ENCODE data around the gene HOXD8.

The HOXD8 gene

DNA sequence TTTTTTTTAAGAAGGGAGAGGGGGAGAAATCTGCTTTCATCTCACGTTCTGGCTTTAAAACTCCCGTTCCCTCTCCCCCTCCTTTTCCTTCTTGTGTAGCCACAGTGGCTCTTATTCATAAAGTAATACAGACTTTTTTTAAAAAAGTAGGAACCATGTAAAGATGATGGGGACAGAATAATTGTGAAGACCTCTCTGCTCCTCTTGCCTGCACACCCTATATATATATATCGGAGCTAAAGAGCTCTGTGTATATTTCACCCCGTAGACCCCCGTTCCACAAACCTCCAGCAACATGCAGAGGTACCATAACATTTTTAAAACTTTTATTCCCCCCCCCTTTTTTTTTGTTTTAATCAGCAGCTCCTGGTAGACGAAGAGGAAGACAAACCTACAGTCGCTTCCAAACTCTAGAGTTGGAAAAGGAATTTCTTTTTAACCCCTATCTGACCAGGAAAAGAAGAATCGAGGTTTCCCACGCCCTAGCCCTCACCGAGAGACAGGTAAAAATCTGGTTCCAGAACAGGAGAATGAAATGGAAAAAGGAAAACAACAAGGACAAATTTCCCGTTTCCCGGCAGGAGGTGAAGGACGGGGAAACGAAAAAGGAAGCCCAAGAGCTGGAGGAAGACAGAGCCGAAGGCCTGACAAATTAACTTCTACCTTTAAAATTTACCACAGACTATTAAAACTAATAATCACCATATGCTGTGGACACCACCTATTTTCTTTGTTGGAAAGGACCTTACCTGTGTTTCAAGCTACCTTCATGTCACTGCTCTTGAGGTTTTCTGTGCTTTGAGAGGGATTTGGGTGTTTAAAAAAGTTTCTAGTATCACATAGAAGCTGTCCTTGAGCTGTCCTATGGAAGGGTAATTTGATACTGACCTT is 1.7 kb downstream of the HOXD8 start:
- DNase-seq = no peak

DNA sequence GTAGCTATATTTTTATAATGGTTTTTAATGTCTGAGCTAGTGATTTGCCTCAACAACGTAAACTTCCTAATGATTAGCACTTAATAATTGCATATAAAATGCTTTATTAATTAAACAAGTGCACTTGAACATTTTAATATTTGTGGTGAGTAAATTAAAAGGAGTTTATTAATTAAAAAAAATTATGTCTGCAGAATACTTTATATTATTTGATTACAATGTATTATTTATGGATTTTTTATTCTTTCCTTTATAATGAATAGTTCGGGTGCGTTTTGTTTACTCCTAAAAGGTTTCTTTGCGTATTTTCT is 2.3 kb downstream of the HOXD8 start:
- no peak for DNase-seq

DNA sequence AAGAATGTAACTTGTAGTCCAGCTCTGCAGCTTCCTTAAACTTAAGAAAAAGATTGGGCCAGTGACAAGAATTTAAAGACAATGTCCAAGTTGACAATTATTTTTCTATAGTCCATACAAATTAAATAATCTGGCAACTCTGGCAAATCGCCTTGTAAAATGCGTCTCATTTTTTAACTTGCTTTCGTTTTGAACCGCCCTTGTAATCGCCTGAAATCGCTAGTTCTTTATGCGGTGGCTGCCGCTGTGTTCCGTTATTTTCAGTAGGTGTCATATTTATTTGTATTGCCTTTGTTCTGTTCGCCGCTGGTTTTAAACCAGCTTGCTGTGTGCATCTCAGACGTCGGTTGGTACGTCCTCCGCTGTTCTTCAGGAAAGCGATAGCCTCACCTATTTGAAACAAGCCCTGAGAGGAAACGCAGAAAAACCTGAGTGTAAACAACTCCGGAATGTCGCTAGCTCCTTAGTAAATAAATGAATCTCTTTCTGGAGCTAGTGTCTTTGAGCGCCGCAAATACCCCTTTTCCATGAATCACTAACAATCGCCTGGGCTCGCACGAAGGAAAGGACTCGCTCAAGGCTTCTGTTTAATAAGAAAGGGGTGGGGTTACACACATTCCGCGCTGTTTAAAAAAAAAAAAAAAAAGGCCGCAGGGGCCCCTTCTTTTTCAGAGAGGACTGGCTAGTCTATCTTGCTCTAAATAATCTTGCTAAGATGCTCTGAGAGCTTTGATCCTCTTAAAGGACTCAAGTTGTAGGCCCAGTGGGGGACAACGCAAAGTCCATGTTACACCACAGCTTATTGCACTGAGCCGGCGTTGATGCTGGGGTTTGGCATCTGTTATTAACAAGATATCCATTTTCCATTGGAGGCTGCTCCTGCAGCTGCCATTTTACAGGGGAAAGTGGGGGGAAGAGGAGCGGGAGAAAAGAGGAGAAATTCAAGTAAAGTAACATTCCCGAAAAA is 3.0 kb downstream of the HOXD8 start:
- no peak for DNase-seq

DNA sequence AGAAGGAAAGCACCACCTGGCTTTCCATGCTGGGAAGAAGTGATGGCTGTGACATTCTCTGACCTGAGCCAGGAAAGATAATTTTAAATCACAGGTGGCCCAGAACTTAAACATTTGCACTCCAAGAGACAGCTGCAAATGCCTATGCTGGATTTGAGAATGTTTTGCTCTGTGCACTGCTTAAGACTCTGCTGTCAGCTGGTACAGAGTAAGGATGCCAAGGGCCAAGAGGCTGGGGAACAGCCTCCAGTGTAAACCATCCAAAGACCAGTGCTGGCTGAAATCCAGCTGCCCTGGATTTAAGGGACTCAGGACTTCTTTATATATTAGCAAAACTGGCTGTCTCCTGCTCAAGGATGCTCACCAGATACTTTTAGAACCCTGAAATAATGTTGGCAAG is 3.9 kb downstream of the HOXD8 start:
- DNase-seq = no peak

DNA sequence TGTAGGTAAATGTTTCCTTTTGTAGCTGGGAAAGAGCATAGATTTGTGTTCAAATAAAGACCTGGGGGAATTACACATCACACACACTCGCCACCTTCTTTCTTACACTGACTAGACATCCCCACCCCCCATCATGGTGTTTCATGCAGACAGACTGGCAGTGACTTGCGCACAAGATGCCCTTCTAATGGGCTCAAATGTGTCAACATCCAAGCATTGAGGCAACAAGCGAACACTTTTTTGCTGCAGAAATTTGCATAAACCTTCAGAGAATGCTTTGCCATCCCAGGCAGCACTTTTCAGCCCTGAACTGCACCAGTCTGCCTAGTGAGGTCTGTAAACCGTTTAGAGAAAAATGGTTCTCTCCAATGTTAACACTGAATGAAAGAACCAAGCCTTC is 4.5 kb downstream of the HOXD8 start:
- DNase-seq = no peak

DNA sequence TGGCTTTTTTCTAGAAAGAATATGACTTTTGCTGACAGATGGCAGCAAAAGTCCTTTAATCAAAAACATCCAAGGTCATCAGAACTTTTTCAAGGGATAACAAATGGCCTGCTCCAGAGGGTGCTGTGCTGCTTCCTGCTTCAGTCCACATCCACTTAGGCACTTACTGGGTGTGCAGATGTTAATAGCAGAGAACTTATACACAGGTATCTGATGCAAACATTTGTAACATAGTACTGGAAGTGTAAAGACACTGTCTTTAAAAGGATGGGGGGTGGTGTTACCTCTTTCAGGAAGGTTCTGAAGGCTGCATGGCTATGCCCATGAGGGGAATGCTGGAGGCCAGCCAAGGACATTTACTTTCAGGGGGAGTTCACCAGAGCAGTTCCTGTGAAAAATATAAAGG is 5.5 kb downstream of the HOXD8 start:
- no peak for DNase-seq

DNA sequence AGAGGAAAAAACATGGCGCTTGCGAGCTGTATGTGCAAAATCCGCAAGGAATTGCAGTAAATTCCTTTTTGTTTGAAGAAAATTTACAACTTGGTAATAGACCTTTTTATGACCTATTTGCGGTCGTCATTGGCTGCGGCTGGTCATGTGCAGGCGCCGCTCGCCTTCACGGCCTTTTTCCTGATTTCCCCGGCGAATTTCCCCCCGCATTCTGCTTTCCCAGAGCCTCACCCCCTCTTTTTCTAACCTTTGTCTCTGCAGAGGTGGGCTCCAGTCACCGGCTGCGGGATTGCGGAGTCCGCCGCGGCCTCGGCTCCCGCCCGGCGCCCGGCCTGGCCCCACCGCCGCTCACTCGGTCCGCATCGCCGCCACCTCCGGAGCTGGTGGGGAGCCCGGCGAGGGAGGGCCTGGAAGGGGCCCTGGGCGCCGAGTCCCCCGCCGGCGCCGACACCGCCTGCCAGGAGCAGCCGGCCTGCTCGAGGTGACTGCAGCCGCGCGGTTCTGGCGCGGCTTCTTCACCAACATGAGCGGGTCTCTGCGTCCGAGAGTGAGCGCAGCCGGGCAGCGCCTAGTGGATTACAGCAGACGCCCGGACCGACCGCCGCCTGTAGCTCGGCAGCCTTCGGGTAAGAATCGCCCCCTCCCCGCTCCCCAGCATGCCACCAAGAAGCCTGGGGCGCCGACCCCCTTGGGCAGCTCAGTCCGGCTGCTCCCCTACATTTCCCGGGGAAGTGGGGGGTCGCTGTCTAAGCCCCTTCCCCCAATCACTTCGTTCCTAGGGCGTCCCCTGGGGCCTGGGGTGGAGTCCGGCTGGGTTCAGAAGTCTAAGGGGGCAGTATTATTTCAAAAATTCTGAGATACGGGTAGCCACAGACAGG is 7.1 kb downstream of the HOXD8 start:
- no peak for DNase-seq

DNA sequence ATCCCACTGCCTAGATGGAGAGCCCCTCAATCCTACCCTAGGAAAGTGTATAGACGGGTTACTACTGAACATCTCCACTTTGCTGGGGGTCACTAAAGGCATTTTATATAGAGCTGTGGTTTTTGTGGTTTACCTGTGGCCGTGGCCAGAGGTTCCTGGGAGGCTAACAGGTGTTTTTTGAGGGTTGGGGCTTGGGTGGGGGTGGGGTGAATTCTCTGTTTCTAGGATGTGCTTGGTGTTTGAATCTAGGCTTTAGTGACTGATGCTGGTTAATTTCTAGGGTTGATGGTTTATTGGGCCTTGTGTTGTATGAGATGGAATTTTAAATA is 7.7 kb downstream of the HOXD8 start:
- no peak for DNase-seq

DNA sequence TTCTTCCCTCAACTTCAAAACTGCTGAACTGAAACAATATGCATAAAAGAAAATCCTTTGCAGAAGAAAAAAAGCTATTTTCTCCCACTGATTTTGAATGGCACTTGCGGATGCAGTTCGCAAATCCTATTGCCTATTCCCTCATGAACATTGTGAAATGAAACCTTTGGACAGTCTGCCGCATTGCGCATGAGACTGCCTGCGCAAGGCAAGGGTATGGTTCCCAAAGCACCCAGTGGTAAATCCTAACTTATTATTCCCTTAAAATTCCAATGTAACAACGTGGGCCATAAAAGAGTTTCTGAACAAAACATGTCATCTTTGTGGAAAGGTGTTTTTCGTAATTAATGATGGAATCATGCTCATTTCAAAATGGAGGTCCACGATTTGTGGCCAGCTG is 8.4 kb downstream of the HOXD8 start:
- no peak for DNase-seq

DNA sequence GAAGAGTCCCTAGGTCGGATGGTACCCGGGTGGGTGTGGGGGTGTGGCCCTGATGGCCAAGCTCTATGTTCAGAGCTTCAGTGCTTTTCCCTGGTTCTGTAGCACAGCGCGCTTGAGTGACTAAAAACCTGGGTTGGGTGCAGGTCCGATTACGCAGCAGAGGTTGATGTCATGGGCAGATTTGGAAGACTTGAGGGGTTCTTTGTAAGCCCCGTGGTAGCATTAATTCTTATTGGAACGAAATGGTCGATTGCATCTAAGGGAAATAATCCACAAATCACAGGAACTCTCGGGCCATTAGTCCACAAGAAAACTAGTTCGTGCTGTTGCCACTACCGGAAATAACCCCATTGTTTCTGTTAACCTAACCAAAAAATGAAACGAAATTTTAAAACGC is 9.0 kb downstream of the HOXD8 start:
- DNase-seq = no peak

DNA sequence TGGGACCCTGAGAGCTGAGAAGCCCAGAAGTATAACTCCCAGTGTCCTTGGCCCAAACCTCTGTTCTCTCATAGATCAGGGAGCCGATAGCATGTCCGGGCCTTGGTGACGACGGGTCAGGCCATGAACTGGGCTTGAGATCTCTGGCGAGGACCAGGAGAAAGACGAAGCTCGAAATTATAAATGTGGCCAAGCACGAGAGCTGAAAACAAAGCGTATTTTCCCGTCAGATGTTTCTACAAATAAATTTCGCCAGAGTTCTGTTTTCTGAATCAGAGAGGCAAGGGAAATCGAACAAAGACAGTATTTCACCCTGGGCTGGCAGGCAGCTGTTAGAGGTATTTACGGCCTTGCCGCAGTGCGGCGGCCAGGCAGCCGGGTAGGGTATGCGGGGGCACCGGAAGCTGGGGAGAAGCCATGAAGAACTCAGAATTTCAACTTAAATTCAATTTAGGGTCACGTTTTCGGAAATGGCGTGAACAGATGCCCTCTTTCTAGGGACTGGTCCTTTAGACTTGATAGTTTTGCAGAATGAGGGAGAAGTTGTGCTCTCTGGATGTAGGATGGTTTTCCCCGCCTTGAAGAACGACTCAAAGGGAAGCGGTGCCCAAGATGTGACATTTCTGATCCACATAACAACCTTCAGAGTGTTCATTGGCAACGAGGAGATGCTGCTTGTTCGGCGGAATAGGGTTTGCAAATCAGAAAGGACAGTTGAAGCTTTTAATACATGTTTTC is 9.6 kb downstream of the HOXD8 start:
- DNase-seq = no peak

DNA sequence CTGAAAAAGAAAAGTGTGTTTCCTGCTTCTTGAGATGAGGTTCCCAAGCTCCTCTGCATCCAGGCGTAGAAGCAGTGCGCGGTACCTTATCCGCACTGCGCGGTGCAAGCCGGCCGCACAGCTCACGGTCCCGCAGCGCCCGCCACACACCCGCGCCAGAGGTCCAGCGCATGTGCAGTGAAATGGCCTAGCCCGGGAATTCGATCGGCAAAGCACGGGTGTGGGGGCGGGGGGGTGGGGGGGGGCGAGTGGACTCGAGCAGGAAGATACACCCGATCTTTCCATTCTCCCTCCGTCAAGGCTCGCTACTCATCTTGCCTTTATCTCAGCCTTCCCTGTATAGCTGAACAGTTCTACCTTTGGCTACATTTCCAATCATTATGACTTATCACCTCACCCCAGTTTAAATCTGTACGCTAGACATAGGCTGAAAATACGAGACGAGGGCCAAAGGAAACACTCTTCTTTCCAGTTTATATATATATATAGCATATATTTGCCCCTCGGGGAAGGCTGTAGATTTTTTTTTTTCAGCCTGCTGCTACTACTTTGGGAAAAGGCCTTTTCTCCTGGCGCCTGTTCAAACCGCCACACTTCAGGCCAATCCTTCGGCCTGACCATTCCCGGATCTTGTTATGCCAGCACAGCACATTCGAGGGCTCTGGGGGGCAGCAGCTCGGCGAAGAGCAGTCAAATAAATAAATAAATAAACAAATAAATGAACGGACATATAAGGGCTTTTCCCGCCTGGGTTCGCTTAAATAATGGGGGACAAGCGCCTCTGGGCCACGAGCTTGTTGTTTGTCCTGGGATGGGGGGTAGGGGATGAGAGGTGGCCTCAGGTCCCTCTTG is 10.4 kb downstream of the HOXD8 start:
- DNase-seq = no peak

DNA sequence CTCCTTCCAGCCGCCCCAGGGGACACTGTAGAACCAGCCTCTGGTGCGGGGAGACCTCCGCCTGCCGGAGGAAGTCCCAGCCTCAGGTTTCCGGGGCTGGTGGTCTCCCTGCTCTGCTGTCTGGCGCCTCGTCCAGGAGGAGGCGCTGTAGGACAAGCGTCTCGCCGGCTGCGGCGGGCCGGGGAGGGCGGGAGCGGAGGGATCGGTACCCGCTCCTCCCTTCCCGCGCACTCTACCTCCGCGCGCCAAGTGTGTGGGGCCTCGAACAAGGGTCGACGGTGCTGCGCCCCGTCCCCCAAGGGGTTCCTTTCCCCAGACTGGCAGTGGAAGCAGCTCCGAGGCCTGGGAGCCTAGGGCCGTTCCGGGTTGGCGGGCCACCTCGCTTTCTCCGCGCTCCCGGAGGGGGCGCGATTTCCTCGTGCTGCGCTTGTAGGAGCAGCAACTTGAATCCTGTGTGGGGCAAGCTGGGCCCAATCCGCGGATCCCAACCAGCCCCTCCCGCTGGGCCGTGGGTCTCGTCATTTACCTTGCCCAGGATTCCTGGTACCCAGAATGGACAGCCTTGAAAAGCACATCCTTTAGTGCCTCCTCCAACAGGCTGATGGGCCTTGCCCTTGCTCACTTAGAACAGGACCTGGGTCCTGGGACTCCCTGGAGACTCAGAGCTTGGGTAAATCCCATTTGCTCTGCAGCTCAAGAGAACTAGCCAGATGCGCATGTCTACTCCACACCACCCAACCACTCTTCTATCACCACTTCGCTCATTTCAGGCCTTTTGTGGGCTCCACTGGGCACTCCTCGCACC is 11.2 kb downstream of the HOXD8 start:
- no peak for DNase-seq

DNA sequence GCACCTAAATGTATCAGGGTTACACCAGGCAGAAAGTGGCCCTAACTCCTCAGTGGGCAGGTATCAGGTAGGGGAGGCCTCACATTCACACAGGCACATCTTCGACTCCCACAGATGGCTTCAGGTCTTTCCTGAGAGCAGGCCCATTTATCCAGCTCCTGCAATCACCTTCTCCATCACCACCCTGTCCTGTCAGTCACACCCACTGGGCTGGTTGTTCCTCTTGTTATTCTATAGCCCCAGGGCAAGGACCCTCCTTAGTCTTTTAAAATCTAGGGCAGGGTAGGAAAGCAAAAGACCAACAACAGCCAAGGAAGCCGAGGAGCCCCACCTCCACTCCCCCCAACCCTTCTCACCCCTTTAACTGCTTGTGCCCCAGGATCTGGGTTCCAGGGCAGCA is 12.8 kb downstream of the HOXD8 start:
- no peak for DNase-seq

DNA sequence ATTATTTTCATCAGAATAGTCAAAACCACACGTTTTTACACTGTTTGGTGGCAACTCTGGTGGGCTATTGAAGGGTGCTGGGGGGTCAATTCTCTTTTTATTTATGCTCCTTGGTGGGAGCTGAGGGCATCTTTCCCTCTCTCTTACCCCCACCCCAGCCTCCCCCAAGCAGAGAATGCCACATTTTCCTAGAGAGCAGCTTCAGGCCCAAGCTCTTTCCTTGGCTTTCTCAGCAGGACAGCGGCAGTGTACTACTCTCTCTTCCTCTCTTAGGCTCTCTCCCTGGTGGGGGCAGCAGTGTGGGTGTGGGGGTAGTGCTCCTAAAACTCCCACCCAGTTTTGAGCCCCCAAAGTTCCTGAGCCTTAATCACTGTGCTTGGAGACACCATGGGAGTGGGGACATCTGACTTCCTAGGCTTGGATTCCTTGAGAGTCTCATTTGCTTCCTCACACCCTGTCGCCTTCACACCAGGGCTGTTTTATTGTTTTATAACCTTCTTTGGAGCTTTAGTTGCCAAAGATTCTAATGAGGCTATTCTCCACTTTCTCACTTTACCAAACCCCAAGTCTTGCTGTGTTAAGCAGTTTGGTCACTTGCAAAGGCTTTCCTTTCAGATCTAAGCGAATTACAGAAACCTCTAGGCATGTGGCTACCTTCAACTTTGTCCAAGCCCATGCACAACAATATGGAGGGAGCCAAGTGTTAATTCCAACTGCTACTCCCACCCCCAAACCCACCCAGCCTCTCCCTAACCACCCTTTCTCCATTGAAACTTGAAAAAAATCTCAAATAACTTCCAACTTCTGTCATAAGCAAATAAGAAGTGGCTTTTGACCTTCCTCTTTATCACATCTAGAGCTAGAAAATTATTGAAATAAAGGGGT is 15.8 kb downstream of the HOXD8 start:
- DNase-seq = no peak

DNA sequence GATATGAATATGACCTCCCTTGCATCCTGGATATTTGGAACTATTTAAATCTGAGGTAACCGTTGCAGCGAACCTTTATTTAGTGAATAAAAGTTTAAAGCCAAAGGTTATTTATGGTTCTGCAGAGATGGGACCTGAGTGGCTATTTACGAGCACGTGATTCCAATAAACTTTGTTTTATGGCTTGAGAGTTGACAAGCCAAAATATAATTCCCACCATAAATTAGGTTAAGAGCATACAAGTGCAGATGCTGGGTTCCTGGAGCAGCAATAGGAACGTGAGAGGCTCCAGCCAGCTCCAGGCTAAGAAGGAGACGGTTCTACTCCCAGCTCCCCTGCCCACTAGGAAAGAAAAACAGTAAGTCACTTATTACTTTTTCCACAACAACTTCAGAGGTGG is 16.6 kb downstream of the HOXD8 start:
- no peak for DNase-seq

DNA sequence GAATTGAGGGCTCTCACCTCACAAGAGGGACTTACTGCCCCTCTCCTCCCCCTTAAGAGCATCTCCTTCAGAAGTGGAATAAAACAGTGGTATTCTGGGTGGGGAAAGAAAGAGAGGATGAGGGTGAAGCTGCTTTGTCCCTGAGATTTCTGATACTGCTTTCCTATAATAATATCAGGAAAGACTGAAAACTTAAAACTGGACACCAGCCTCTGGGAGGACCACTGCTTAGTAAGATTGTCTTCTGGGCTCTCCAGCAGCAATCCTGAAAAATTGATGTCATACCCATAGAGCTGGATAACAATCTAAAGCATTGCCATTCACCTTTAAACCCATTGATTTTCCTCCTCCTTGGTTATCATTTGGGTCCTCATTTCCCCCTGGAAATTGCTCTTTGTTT is 17.1 kb downstream of the HOXD8 start:
- DNase-seq = no peak

DNA sequence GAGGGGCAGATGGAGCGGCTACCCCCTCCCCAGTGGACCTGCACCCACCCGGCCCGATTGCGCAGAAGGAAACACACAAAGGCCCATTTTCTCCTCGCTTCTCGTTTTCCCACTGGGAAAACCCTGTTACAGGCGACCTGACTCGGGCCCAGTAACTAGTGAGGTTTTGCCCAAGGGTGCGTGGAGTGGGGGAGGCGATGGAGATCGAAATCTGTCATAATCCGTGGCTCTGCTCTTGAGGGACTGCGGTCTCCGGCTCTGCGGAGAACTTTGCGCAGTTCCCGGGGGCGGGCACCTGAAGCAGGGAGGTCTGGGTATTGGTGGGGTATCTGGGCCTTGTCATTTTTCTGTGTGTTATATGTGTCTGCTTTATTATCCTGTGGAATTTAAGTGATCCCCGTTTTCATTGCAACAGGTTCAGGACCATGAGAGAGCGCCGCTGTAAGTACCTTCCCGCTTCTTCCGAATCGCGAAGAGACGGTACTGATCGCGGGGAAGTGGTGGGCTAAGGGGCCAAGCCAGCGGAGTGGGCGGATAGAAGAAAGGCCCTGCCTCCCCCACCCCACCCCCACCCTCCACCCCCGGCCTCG is 17.8 kb downstream of the HOXD8 start:
- no peak for DNase-seq

DNA sequence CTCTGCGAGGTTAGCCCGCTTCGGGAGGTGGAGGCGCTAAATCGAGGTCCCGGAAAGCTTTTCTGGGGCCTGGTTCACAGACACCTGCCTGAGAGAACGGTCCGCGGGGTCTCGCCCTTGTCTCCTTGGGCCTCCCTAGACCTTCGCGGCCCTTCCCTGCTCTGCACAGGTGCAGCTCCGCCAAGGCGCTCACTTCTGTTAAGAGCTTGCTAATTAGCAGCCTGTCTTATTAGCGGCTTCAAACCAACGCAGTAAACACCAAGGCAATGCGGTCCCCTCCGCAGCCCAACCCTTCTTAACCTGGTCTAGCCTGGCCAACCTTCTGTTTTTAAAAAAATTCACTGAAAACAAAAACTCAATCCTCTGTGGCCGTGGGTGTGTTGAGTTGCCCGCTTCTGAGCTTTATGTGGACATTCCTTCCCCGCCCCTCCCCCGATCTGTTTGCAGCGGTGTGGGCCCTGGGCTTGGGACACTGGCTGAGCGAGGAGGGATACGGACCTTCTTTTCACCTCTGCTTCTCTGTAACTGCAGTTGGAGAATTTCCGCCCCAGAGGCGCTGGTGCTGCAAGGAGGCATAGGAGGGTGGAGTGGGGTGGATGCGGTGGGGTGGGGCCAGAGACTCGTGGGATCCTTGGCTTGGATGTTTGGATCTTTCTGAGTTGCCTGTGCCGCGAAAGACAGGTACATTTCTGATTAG is 18.4 kb downstream of the HOXD8 start:
- DNase-seq = no peak

Data from amniotic stem cell (primary cell).